Nephron (organoid): ENCODE results near the gene CROCC2.

ENCODE experiments used
- H3K27ac Mint-ChIP-seq, 3 experiments: 2 replicates each; pipeline ENCODE4 v1.8.0; 2020; ENCODE audit warnings: mixed read lengths in 3 of 3, mild to moderate bottlenecking in 2 of 3, moderate library complexity in 1 of 3
- H3K27me3 Mint-ChIP-seq: 2 replicates; pipeline ENCODE4 v1.8.0; 2021; ENCODE audit warnings: low read depth, mild to moderate bottlenecking, moderate library complexity, mixed read lengths
- H3K36me3 Mint-ChIP-seq: 2 replicates; pipeline ENCODE4 v1.8.0; 2020; ENCODE audit warnings: low read depth, mixed read lengths
- H3K4me1 Mint-ChIP-seq: 2 replicates; pipeline ENCODE4 v1.8.0; 2020; ENCODE audit warnings: mixed read lengths
- H3K4me3 Mint-ChIP-seq, 3 experiments: 2 replicates each; pipeline ENCODE4 v1.8.0; 2020; ENCODE audit warnings: mild to moderate bottlenecking in 3 of 3, mixed read lengths in 3 of 3, moderate library complexity in 2 of 3
- H3K9me3 Mint-ChIP-seq: 2 replicates; pipeline ENCODE4 v1.8.0; 2020; ENCODE audit warnings: mixed read lengths
- CTCF ChIP-seq, 3 experiments: fragments of 200-600 bp; sonication (generic); IDR thresholded peaks; one replicate each; pipeline ENCODE4 v1.5.0; 2021; ENCODE audit warnings: antibody characterized with exemption in 3 of 3; ENCODE audit not compliant: unreplicated experiment in 3 of 3

The CROCC2 gene

GRCh38 chr2:240994171-240994896, 88.2 kb downstream of the CROCC2 start:
- Mint-ChIP-seq H3K4me3 (peak overlapping the region in 1 of 3 experiments; percentile 71), H3K4me1 (peaks cover 39% of the 10 kb centered on the region), H3K9me3 (no peaks in the 10 kb centered on the region), H3K27me3 (peaks cover 20% of the 10 kb centered on the region), H3K27ac (peak overlapping the region; percentile 23 to 57 (median 32)), H3K36me3 (no peaks in the 10 kb centered on the region)
- TF ChIP-seq CTCF (IDR thresholded peaks at IDR 0.05; ENCODE audit: unreplicated experiment in 3 of 3) = no peak

GRCh38 chr2:240995041-240996021, 89.2 kb downstream of the CROCC2 start:
- Mint-ChIP-seq H3K4me3 (peak overlapping the region; percentile 25 to 71 (median 61)), H3K4me1 (peaks cover 40% of the 10 kb centered on the region), H3K9me3 (no peaks in the 10 kb centered on the region), H3K36me3 (peaks cover 6% of the 10 kb centered on the region), H3K27ac (peak overlapping the region; percentile 23 to 70 (median 57)), H3K27me3 (peaks cover 30% of the 10 kb centered on the region)
- no peak for TF ChIP-seq CTCF (IDR thresholded peaks at IDR 0.05; ENCODE audit: unreplicated experiment in 3 of 3)

- Mint-ChIP-seq H3K27me3 (peaks cover 39% of the 10 kb centered on the region), H3K4me1 (peaks cover 48% of the 10 kb centered on the region), H3K4me3 (no peak overlapping the region), H3K9me3 (no peaks in the 10 kb centered on the region), H3K27ac (peak overlapping the region in 2 of 3 experiments; percentile 70), H3K36me3 (peaks cover 8% of the 10 kb centered on the region)
- no peak for TF ChIP-seq CTCF (IDR thresholded peaks at IDR 0.05; ENCODE audit: unreplicated experiment in 3 of 3)
These were observed 90.2 kb downstream of the CROCC2 start for GRCh38 chr2:240996161-240996833.

- H3K4me3 Mint-ChIP-seq = peak overlapping the region; percentile 19 to 72 (median 66)
- H3K9me3 Mint-ChIP-seq = no peaks in the 10 kb centered on the region
- peaks cover 42% of the 10 kb centered on the region for H3K27me3 Mint-ChIP-seq
- TF ChIP-seq CTCF (IDR thresholded peaks at IDR 0.05; ENCODE audit: unreplicated experiment in 3 of 3) = no peak
- H3K4me1 Mint-ChIP-seq = peaks cover 48% of the 10 kb centered on the region
- peak overlapping the region in 2 of 3 experiments; percentile 57 to 70 for H3K27ac Mint-ChIP-seq
- peaks cover 10% of the 10 kb centered on the region for H3K36me3 Mint-ChIP-seq
These were observed 90.7 kb downstream of the CROCC2 start for GRCh38 chr2:240996834-240997140.

GRCh38 chr2:240997141-240997855, 91.2 kb downstream of the CROCC2 start:
- peaks cover 39% of the 10 kb centered on the region for H3K27me3 Mint-ChIP-seq
- H3K4me3 Mint-ChIP-seq = peak overlapping the region; percentile 72 to 85 (median 83)
- H3K4me1 Mint-ChIP-seq = peaks cover 43% of the 10 kb centered on the region
- peaks cover 12% of the 10 kb centered on the region for H3K36me3 Mint-ChIP-seq
- H3K9me3 Mint-ChIP-seq = no peaks in the 10 kb centered on the region
- TF ChIP-seq CTCF (IDR thresholded peaks at IDR 0.05; ENCODE audit: unreplicated experiment in 3 of 3) = no peak
- peak overlapping the region; percentile 48 to 83 (median 70) for H3K27ac Mint-ChIP-seq
